Left ventricle myocardium inferior (tissue), 1 donor: Measurements from ENCODE around the gene STX8. TPM values are rescaled to one million over a fixed set of nuclear protein-coding genes. Genes with fewer than 3 reads are reported as not detected.
A peak's percentile ranks its signal among the peaks of the same experiment; 100 is the strongest.
"Not testable (repeated sequence)": the region's sequence is repeated elsewhere in the genome, so short reads cannot be mapped to it uniquely, and the experiment has no call there.

ENCODE experiments used
- DNase-seq: peaks from one replicate; pipeline ENCODE4 v3.0.0-alpha.2; 2020
- H3K27ac ChIP-seq: fragments of 200-600 bp; replicated peaks from 2 replicates; pipeline ENCODE4 v1.8.0; 2021
- H3K27me3 ChIP-seq: fragments of 200-600 bp; 2 replicates; pipeline ENCODE4 v1.8.0; 2021; ENCODE audit warnings: low read depth
- H3K36me3 ChIP-seq: fragments of 200-600 bp; 2 replicates; pipeline ENCODE4 v1.8.0; 2021
- H3K4me1 ChIP-seq: fragments of 200-600 bp; 2 replicates; pipeline ENCODE4 v1.8.0; 2021
- H3K4me3 ChIP-seq: fragments of 200-600 bp; 2 replicates; pipeline ENCODE4 v1.8.0; 2021; ENCODE audit warnings: mild to moderate bottlenecking, moderate library complexity
- H3K9me3 ChIP-seq: fragments of 200-600 bp; replicated peaks from 2 replicates; pipeline ENCODE4 v1.8.0; 2021
- intact Hi-C: fragments of 100-400 bp; cut with micrococcal nuclease; formaldehyde crosslinking; loops from one replicate; pipeline ENCODE4 v1.11.0; 2022
- total RNA-seq: library from RNA; stranded (reverse); fragmentation: NEBNext Ultra II Directional; extraction: Animal tissue kit (Norgen Biotek cat#: 25700); gene quantifications from one replicate; pipeline ENCODE4 v1.2.1, GENCODE V29; 2021
- TF ChIP-seq, protein P1 (sequence below): fragments of 200-600 bp; IDR thresholded peaks from 2 replicates; pipeline ENCODE4 v1.8.0; 2021; ENCODE audit warnings: antibody characterized with exemption, mild to moderate bottlenecking, borderline replicate concordance
- donor health status: DM: no; HTN: yes; CAD: no; lungs with severe emphysema.

The STX8 gene
- total RNA-seq, 1 donor from 2014 or later: 61.3 TPM

DNA sequence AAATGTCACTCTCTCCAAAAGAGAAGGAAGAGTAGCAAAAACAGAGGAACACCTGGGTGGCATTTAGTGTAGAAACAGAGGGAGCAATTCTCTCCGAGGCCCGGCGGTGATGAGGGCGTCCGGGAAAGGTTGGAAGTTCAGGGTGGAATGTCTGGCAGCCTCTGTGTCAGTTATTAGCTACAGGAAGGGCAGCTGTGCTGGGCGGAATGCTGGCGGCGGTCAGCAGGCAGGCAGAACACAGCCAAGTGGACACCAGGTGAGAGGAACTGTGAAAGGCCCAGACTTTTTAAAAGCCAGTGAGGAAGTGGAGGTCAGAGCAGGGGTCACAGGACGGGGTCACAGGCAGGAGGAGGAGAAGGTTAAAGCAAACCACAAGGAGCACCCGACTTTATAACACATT, 316.2 kb downstream of the STX8 start:
- TF ChIP-seq, protein P1, sequence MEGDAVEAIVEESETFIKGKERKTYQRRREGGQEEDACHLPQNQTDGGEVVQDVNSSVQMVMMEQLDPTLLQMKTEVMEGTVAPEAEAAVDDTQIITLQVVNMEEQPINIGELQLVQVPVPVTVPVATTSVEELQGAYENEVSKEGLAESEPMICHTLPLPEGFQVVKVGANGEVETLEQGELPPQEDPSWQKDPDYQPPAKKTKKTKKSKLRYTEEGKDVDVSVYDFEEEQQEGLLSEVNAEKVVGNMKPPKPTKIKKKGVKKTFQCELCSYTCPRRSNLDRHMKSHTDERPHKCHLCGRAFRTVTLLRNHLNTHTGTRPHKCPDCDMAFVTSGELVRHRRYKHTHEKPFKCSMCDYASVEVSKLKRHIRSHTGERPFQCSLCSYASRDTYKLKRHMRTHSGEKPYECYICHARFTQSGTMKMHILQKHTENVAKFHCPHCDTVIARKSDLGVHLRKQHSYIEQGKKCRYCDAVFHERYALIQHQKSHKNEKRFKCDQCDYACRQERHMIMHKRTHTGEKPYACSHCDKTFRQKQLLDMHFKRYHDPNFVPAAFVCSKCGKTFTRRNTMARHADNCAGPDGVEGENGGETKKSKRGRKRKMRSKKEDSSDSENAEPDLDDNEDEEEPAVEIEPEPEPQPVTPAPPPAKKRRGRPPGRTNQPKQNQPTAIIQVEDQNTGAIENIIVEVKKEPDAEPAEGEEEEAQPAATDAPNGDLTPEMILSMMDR: no peak
- Histone ChIP-seq H3K27me3 (no peaks in the 10 kb centered on the region), H3K4me3 (no peak overlapping the region), H3K9me3 (peaks cover 6% of the 10 kb centered on the region), H3K36me3 (no peaks in the 10 kb centered on the region), H3K4me1 (peaks cover 44% of the 10 kb centered on the region), H3K27ac (peak overlapping the region; percentile 62)
- intact Hi-C loops: no loop called here
- DNase-seq: peak; percentile 39

DNA sequence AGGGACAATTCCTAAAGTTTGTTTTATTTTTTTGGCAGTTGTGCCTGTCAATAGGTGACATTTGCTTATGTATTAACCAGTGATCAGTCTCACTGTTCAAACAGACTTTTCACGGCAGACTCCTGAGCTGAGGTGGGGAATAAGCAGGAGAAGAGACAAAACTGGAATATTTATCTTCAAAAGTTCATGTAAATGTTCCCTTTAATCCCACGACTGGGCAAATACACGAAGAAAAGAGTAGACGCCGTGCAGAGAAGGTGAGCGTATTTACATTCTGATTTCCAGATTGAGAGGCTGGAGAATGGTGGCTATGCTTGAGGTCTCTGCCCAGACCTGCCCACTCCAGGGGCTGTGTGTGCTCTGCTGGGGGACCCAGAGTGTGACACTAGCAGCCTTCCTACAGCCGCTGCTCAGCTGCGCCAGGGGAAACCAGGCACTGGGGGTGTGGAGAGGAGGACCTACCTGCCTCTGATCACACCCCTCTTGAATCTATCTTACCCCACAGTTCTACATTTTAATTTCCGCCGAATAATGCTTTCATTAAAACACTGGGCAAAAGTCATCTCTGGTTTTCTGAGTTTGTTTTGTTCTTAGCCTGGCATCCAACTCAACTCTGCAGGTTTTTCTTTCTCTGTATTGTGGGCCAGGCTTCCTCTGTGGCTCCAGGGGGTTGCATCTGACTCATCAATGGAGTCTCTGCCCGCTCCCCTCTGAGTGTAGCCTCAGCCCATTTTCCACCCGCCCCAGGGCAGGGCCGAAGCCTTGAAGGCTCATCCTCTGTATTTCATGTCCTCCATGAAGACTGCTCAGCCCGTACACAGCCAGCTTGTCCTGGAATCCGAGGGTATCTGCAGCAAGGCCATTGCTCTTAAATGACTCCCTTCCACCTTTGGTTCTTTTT, 317.3 kb downstream of the STX8 start:
- no peaks in the 10 kb centered on the region for H3K9me3 ChIP-seq
- H3K27ac ChIP-seq: no peak overlapping the region
- no peak overlapping the region for H3K4me3 ChIP-seq
- H3K36me3 ChIP-seq: no peaks in the 10 kb centered on the region
- TF ChIP-seq, protein P1: no peak
- DNase-seq: no peak
- H3K27me3 ChIP-seq: no peaks in the 10 kb centered on the region
- peaks cover 44% of the 10 kb centered on the region for H3K4me1 ChIP-seq
- intact Hi-C loops: no loop called here

DNA sequence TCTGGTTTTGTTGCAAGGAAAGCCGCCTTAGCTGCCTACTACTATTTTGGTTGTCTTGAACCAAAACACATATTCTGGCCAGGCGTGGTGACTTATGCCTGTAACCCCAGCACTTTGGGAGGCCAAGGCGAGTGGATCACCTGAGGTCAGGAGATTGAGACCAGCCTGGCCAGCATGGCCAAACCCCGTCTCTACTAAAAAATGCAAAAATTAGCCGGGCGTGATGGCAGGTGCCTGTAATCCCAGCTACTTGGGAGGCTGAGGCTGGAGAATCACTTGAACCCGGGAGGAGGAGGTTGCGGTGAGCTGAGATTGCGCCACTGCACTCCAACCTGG, 318.0 kb downstream of the STX8 start:
- H3K4me3 ChIP-seq, H3K9me3 ChIP-seq, H3K27me3 ChIP-seq, H3K36me3 ChIP-seq, DNase-seq, H3K27ac ChIP-seq, intact Hi-C loops: not testable (repeated sequence)
- H3K4me1 ChIP-seq: peaks cover 44% of the 10 kb centered on the region

DNA sequence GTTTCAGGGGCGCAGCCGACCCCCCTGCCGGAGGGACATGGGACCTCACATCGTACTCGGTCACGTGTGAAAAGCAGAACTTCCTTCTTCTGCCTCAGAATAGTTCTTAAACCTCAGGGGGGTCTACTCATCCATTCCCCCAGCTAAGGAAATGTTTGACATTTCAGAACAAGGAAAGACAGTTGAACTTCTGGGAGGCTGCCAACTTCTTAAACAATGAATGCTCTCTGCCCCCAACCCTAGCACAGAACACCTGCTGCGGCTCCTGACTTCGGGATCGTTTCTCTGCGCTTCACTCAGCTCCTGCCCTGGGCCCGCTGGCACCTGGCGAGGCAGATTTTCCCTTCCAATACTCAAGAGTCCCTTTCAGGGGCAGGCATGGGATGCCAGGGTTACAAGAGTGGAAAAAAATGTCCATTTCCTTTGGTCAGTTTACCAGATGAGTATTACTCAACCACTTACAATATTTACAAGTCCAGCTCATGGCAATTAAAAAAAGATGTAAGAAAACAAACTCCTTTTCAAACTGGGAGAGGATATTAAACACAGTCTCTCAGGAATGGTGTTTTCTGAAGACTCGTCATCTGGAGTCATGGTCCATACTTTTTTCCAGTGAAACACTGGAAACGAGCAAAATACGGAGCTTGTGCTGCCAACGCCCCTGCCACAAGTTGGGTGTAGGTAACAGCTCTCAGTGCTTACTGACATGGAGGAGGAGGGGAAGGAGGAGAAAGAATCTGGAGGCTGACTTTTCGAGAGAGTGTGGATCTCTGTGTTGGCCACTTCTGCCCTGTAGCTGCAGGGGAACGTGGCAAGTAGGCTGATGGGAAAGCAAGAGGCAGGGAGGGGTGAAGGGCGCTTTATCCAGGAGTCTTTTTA, 318.6 kb downstream of the STX8 start:
- H3K4me3 ChIP-seq: no peak overlapping the region
- intact Hi-C loops: no loop called here
- no peak for DNase-seq
- H3K27me3 ChIP-seq: no peaks in the 10 kb centered on the region
- H3K4me1 ChIP-seq: peaks cover 42% of the 10 kb centered on the region
- TF ChIP-seq, protein P1: peak; percentile 18
- H3K36me3 ChIP-seq: no peaks in the 10 kb centered on the region
- H3K27ac ChIP-seq: no peak overlapping the region
- H3K9me3 ChIP-seq: no peaks in the 10 kb centered on the region

DNA sequence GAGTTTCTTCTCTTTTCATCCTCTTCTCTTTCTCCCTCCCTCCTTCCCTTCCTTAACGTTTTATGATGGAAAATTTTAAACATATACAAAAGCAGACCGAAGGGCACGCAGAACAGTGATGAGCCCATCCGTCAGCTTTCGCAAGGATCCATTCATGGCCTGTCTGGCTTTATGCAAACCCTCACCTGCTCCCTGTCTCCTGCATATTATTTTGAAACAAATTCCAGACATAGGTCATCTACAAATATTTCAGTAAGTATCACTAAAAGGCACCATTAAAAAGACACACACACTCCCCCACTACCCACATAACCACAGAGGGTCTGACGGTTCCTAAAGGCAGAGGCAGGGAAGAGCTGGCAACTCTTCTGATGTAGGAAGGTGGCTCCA, 319.3 kb downstream of the STX8 start:
- Histone ChIP-seq H3K27ac (no peak overlapping the region), H3K9me3 (no peaks in the 10 kb centered on the region), H3K4me1 (peaks cover 36% of the 10 kb centered on the region), H3K4me3 (no peak overlapping the region), H3K27me3 (no peaks in the 10 kb centered on the region), H3K36me3 (no peaks in the 10 kb centered on the region)
- intact Hi-C loops: no loop called here
- TF ChIP-seq, protein P1: no peak
- DNase-seq: no peak
